NCI-H345 treated with DMSO at 0.1 percent for 48 hours (cell line): Measurements from ENCODE around the gene OR52E1.

Experiments
- DNase-seq: peaks from one replicate; lab custom pipeline; 2025; ENCODE audit not compliant: unreplicated experiment; lab: John Stamatoyannopoulos, UW

The OR52E1 gene

DNA sequence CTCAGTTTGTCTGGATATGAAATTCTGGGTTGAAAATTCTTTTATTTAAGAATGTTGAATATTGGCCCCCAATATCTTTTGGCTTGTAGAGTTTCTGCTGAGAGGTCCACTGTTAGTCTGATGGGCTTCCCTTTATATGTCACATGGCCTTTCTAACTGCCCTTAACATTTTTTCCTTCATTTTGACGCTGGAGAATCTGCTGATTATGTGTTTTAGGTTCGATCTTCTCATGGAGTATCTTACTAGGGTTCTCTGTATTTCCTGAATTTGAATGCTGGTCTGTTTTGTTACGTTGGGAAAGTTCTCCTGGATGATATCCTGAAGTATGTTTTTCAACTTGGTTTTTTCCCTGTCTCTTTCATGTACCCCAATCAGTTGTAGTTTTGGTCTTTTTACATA, 46.0 kb downstream of the OR52E1 start:
- DNase-seq = no peak

DNA sequence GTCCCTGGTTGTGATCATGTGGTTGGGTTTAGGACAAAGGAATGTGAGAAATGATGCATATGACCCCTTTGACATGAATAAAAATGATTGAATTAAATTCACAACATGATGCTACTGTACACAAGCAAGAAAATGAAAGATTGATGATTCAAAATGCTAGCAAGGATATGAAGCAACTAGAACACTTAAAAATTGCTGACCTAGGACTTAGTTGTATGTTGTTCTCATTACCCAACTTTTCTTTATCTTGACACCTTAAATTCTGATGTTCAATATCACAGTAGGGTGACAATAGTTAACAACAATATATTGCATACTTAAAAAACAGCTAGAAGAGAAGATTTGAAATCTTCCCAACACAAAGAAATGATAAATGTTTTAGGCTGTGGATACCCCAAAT, 48.2 kb downstream of the OR52E1 start:
- no peak for DNase-seq

DNA sequence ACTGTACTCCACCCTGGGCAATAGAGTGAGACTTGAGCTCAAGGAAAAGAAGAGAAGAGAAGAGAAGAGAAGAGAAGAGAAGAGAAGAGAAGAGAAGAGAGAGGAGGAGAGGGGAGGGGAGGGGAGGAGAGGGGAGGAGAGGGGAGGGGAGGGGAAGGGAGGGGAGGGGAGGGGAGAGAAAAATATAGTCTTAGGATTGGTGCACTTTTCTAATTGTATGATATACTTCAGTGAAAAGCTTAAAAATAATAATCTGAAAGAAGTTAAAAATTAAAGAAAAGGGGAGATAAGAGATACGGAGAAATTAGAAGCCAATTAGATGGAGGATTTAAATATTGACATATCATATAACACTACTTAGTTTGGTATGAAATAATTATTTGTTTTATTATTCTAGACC, 49.5 kb downstream of the OR52E1 start:
- DNase-seq = no peak
